ENCODE results near the gene REPS1.

DNA sequence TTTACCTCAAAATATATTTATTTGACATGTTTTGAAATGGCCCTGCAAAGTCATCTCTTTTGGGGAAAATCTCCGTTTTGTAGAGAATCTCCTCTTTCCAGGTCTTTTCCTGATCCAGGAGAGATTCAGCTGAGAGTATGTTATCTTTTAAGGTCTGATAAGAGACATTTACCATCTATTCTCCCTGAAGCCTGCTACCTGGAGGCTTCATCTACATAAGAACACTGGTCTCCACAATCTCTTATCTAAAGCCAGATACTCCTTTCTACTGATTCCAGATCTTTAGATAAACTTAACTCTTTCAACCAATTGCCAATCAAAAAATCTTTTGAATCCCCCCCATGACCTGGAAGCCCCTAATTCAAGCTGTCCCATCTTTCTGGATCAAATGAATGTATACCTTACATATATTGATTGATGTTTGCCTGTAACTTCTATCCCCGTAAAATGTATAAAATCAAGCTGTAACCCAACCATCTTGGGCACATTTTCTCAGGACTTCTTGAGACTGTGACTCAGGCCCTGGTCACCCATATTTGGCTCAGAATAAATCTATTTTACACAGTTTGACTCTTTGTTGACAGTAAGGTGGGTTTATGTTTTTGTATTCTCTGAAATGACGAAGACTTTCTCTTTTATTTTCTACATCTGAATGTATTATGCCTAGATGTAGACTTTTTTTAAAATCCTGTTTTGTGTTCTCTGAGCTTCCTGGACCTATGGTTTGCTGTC lies 96.6 kb downstream of the REPS1 start:
- no peak for TF ChIP-seq TCF7L2 (IDR thresholded peaks at IDR 0.05; ENCODE audit: low read depth, low read length)
- TF ChIP-seq, protein P1, sequence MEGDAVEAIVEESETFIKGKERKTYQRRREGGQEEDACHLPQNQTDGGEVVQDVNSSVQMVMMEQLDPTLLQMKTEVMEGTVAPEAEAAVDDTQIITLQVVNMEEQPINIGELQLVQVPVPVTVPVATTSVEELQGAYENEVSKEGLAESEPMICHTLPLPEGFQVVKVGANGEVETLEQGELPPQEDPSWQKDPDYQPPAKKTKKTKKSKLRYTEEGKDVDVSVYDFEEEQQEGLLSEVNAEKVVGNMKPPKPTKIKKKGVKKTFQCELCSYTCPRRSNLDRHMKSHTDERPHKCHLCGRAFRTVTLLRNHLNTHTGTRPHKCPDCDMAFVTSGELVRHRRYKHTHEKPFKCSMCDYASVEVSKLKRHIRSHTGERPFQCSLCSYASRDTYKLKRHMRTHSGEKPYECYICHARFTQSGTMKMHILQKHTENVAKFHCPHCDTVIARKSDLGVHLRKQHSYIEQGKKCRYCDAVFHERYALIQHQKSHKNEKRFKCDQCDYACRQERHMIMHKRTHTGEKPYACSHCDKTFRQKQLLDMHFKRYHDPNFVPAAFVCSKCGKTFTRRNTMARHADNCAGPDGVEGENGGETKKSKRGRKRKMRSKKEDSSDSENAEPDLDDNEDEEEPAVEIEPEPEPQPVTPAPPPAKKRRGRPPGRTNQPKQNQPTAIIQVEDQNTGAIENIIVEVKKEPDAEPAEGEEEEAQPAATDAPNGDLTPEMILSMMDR (IDR thresholded peaks at IDR 0.05): no peak
- TF ChIP-seq POLR2AphosphoS5 (IDR thresholded peaks at IDR 0.05; ENCODE audit: low read depth, low read length): no peak
- TF ChIP-seq, protein P2, sequence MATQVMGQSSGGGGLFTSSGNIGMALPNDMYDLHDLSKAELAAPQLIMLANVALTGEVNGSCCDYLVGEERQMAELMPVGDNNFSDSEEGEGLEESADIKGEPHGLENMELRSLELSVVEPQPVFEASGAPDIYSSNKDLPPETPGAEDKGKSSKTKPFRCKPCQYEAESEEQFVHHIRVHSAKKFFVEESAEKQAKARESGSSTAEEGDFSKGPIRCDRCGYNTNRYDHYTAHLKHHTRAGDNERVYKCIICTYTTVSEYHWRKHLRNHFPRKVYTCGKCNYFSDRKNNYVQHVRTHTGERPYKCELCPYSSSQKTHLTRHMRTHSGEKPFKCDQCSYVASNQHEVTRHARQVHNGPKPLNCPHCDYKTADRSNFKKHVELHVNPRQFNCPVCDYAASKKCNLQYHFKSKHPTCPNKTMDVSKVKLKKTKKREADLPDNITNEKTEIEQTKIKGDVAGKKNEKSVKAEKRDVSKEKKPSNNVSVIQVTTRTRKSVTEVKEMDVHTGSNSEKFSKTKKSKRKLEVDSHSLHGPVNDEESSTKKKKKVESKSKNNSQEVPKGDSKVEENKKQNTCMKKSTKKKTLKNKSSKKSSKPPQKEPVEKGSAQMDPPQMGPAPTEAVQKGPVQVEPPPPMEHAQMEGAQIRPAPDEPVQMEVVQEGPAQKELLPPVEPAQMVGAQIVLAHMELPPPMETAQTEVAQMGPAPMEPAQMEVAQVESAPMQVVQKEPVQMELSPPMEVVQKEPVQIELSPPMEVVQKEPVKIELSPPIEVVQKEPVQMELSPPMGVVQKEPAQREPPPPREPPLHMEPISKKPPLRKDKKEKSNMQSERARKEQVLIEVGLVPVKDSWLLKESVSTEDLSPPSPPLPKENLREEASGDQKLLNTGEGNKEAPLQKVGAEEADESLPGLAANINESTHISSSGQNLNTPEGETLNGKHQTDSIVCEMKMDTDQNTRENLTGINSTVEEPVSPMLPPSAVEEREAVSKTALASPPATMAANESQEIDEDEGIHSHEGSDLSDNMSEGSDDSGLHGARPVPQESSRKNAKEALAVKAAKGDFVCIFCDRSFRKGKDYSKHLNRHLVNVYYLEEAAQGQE (IDR thresholded peaks at IDR 0.05; ENCODE audit: insufficient read depth in 1 of 2, low read depth in 2 of 2, low read length in 1 of 2): no peak

All from Panc1 (cell line).